GM11168 (cell line): Measurements from ENCODE around the gene CBFA2T3.

Experiments
- in situ Hi-C: fragments of 300-500 bp; cut with MboI; formaldehyde crosslinking; loops from one replicate; pipeline ENCODE4 v1.12.0; 2022; ENCODE audit warnings: low sequenced_read_pairs; ENCODE audit not compliant: unreplicated experiment

Gene CBFA2T3

DNA sequence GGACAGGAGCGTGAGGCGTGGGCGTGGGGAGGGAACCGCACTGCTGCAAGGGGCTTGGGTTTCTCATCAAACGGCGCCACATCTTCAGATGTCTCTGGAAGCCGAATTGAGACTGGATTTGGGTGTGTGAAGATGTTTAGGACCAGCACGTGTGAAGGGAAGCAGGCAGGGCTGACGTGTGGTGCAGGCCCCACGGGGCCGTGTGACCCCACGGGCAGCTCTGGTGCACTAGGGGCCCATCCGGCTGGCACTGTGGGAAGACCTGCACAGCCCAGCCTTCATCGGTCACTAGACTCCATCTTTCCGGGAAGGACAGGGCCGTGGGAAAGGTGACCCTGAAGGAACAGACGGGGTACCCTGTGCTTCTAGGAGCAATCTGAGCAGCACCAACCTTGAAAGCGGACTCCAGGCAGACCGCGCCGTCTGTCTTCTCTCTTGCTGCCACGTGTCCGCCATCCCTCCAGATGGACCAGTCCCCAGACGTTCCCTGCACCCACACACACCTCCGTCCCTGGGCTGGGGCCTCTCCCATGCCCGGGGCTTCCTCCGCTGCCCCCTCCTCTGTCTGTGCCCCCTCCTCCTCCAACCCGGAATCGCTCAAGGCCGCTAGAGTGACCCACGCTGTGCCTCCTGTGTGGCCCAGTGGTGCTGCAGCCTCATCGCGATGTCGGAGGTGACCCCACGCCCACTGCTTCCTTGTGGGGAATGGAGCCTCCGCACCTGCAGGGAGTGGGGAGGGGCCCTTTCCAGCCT, 23.4 kb upstream of the CBFA2T3 start:
- in situ Hi-C loops, result no loop called here

DNA sequence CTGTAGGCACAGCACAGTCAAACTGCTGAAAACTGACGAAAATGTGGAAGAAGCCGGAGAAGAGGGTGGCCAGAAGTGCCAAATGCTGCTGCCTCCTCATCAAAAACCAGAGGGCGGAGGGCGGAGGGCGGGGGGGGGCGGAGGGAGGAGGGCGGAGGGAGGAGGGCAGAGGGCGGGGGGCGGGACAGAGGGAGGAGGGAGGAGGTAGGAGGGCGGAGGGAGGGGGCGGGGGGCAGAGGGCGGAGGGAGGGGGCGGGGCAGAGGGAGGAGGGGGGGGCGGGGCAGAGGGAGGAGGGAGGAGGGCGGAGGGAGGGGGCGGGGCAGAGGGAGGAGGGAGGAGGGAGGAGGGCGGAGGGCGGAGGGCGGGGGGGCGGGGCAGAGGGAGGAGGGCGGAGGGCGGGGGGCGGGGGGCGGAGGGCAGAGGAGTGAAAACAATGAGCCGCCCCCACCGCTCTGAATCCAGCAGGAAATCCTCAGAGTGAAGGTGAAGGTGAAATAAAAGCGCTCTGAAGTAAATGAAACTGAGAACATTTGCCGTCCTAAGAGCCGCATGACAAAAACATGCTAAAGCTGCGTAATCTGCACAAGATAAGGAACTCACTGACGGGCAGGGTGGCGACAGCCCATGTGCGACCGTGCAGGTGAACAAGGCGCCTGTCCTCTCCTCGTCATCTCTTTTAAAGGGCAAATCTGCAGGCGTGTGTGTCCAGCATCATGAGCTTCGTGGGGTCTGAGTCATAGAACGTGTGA, 22.6 kb upstream of the CBFA2T3 start:
- in situ Hi-C loops, result no loop called here

DNA sequence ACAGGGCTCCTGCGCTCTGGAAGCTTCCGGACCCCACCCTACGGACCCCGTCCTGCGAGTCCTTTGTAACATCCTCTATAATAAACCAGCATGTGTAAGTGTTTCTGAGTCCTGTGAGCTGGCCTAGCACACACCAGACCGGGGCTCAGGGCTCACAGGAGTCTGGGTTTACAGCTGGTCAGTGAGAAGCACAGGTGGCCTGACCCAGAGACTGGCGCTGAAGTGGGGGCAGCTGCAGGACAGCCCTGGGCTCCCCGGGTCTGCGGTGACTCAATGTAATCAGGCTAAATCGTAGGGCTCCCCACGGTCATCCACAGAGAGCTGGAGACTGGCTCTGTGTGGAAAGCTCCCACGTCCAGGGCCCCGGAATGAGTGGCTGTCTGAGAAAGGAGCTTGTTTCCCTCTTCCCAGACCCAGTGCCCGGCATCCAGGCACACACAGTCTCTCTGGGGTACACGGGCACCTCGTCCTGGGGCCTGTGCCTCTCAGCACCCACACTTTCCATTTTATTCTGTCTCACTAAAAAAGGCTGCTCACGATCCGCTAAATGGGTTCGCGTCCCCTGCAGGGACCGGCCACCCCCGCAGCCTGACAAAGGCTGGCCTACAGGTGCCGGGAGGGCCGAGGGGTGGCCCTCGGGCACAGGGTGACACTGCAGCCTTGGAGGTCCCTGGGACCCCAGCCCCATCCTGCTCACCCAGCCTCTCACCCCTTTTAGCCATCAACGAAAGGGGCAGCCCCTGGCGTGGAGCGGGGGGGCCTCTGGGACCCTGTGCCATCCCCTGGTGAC, 18.9 kb upstream of the CBFA2T3 start:
- in situ Hi-C loops, result no loop called here

DNA sequence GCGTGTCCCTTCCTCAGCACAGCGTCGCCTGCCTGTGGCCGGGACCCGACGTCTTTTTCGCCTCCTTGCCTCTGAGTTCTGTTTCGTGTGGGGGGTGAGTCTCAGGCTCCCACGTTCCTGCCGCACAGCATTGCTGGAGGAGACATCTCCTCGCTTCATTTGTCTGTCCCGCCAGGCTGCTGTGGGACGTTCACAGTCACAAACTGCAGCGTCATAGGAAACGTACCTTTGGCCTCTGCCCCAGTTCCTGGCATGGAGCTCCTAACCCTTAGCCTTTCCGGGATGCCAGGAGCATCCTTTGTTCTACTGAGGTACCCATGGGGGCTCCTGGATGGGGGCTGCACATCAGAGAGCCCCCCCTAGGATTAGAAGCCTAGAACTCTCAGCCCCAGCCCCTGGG, 18.2 kb upstream of the CBFA2T3 start:
- in situ Hi-C loops, result no loop called here

DNA sequence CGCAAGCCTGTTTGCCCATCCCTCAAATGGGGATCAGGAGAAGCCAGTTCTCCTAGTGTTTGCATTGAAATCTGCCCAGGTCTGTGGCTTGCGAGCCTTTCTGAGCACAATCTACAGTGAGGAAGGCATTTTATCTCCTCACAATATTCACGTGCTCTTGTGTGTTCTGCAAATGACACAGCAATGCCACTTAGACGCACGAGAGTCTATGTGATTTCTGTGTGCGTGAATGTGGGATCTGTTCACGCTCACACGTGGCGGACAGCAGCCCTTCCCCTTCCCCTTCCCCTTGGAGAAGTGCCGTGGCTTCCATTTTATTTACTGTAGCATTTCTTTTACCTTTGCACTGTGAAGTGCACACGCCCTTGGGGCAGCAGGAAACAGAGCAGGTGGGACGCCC, 17.7 kb upstream of the CBFA2T3 start:
- in situ Hi-C loops, result no loop called here

DNA sequence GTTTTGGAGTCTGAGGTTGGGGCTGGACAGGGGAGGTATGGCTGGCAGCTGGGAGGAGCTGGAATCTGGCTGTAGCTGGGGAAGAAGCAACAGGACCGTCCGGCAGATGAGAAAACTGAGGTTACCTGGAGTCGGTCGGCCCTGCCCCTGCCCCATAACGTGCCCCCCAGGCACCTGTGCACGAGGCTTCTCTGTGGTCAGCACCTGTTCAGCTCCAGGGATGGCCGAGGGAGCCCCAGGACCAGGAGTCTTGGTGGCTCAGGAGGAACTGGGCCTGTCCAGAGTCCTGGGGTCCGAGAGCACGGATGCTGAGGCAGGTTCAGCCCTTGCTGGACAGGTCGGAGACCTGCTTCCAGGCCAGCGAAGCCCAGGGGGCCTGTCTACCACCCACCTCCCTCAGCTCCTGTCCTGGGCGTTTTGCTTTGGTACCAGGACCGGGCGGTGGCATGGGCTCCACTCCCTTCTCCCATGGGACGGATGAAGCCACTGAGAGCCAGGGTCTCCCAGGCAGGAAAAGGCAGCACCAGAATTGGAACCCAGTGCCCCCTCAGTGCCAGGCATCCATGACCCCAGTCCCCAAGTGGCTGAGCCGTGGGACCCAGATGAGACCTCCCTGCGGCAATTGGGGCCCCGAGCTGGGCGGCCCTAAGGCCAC, 17.1 kb upstream of the CBFA2T3 start:
- in situ Hi-C loops, result no loop called here

DNA sequence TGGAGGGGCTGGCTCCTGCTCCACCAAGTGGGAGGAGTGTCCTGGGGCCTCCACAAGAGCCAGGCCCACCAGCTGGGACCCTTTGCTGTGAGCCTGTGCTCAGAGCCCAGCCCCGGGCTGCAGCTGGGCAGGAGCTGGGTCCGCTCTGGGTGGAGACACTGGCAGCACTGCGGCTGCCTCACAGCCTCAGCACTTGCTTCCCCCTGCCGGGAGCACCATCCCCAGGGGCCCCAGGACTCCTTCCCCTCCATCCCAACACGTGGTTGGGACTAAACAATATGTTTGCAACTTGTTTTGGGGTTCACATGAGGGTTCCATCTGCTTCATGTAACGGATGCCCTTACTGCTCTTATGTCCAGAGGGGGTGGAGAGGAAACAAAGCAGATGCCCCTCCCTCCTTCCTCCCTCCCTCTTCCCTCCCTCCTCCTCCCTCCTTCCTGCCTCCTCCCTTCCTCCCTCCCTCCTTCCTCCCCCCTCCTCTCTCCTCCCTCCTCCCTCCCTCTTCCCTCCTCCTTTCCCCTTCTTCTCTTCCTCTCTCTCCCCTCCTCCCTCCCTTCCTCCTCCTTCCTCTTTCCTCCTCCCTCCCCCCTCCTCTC, 16.3 kb upstream of the CBFA2T3 start:
- in situ Hi-C loops, result no loop called here

DNA sequence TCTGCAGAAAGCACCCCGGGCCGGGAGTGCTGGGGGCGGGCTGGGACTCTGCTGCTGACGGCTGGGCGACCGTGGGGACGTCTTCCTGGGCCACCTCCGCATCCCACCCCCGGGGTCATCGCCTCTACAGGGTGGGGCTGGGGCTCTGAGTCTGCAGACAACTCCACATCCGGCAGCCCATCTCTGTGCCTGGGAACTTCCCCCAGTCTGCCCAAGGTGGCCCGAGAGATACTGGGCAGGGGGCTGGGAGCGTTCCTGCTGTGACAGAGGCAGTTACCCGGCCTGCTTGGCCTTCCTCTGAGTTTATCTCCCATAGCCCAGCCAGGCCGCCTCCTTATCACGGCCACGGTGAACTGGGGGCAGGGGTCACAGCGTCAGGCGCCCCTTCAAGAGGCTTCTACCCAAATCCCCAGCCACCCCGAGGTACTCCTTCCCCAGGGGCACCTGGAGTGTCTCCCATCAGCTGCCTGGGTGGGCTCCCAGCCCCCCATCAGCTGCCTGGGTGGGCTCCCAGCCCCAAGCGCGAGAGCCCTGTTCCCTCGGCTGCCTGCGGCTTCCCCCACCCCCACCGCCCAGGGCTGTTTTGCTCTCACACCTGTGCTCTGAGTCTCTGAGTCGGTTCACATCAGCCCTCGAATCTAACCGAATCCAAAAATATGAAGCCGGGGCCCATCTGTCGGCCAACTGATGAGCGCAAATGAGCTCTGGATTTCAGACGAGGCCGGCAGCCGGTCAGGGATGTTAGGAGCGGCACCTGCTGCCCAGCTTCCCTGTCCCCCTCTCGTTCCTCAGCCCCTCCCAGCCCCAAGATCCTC, 15.6 kb upstream of the CBFA2T3 start:
- in situ Hi-C loops, result no loop called here

DNA sequence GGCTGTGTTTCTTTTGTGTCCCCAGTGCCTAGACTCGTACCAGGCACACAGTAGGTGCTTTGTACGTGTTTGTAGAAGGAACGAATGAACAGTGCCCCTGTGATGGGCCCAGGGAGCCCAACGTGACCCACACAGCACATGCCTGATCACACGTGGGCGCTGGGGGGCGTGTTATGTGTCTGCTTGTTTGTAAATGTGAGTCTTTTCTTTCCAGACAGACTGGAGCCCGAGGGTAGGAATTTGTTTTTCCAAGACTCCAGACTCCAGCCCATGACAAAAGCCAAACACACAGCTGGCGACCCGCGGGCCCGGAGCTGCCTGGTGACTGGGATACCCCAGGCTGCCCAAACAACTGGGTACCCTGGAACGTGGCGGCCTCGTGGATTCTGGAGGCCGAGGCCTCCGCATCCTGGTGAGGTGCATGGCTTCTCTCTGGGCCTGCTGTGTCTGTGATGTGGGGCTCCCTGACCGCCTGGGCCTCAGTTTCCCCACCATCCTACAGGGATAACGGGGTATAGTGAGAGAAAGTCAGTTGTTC, 14.9 kb upstream of the CBFA2T3 start:
- in situ Hi-C loops, result no loop called here

DNA sequence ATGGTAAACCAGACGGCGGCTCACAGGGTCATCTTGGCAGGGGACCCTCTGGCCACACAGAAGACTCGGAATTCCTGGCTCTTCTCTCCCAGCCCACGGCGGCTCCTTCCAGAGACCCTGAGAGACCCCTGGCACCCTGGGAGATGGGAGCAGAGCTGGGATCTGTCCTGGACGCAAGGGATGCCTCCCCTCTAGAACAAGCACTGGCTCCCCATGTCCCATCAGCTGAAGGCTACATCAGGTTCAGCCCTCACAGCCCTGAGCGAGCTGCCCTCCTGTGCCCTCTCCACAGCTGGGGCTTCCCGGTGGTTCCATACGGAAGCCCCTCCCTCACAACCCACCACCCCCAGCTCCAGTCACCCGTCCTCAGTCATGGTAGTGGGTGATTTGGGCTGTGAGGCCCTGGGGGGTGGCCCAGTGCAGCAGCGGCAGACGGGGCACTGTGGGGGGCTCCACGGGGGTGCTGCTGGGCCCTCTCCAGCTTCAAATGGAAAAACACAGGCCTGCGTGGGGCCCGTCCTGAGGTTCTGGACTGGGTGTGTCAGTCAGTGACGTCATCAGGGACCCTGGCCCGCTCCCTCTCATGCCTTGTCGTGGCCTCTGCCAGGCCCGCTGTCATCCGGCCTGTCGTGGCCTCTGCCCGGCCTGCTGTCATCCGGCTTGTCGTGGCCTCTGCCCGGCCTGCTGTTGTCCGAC, 13.0 kb upstream of the CBFA2T3 start:
- in situ Hi-C loops, result no loop called here

DNA sequence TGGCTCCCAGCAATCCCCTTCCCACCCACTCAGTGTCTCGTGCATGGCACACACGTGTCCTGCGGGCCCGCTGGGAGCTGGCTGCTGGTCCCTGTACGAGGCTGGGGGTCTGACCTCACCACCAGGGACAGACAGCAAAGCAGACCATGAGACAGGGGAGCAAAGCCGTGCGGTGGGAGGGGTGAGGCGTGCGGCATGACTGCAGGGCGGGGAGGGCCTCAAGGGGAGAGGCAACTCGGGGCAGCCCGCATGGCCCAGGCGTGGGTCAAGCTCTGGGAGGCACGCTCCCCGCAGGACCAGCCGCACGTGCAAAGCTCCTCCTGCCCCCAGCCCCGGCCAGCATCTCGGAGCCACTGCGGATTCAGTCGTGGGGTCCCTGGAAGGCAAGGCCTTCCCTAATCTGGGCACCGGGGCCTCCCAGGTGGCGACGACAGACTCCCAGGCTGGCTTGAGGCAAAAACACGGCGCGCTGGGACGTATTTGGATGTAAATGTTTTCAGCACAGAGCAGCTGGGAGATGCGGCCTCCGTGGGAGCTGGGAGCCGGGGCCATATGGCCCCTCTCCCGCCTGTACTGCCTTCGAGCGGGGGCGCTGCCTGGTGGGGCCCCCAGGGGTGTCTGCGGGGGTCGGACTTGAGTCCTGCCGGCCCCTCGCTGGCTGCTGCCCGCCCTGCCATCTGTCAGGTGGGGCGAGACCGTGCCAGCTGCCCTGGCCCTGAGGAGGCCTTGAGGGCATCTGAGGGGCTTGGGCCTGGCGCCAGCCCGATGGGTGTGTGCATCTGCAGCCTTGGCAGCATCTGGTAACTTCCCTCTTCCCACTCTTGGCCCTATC, 12.2 kb upstream of the CBFA2T3 start:
- in situ Hi-C loops, result no loop called here

DNA sequence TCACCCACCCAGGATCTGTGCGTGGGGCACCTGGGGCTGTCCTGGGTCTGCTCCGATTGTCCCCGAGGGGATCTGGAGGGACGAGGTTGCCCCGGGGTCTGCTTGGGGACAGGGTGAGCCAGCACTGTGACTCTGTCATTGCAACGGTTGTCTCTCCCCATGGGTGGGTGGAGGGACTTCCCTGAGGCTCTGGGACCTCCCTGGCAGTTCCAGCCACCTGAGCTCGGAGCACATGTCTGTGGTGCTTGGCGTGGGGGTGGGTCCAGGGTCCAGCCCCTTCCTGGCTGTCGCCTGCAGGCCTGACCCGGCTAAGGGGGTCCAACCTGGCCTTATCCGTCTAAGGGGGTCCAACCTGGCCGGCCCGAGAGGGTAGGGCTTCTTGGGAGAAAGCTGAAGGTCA, 8.5 kb upstream of the CBFA2T3 start:
- in situ Hi-C loops, result no loop called here

DNA sequence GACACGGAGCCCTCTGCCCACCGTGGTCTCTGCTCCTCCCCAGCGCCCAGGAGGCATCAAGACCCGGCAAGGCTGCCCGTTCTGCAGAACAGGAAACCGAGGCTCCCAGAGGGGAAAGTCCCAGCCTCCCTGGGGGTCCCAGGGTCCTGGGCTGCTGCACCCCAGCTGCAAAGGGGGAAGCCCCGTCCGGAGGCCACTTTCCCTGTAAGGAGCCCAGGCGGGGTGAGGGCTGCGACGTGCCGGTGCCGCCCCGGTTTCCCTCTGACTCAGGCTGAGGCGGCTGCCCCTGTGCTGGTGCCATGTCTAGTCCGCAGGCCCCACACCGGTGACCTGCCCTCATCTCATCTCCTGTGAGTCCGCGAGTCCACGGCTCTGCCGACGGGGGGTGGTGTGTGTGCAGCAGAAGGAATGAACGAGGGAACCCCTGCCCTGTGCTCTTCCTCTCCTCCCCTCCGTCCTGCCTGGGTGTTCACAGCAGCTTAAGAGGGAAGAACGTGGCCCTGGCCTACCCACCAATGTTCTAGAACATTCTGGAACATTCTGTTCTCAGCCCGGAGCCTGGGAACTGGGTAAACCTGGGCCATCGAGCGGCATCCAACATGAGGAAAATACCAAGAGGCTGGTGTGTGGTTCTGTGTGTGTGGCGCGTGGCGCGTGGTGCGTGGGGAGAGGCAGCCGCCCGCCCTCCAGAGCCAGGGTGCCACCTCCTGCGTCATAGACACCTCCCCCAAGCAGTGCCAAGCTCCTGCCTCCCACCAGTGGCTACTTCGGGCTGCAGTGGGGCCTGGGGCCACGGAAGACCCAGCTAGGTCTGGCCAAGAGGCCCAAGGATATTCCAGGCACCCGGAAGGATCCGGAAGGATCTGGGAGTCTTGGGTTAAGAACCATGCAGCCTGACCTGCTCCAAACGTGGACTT, 7.0 kb upstream of the CBFA2T3 start:
- in situ Hi-C loops, result no loop called here

DNA sequence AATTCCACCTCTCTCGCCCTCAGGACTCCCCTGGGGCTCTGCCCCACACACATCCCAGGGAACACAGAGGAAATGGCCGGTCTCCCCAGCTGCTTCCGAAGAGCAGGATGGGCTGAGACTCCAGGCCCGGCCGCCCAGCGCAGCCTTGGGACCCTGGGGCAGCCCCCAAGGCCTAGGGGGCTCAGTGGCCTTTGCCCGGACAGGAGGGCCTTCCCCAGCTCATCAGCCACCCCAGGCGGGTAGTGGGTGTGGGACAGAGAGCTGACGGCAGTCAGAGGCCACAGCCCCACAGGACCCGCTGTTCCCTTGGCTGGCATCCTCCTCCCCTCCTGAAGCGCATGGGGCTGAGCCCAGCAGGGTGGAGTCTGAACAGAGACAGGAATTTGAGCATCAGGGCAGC, 6.2 kb upstream of the CBFA2T3 start:
- in situ Hi-C loops, result no loop called here

DNA sequence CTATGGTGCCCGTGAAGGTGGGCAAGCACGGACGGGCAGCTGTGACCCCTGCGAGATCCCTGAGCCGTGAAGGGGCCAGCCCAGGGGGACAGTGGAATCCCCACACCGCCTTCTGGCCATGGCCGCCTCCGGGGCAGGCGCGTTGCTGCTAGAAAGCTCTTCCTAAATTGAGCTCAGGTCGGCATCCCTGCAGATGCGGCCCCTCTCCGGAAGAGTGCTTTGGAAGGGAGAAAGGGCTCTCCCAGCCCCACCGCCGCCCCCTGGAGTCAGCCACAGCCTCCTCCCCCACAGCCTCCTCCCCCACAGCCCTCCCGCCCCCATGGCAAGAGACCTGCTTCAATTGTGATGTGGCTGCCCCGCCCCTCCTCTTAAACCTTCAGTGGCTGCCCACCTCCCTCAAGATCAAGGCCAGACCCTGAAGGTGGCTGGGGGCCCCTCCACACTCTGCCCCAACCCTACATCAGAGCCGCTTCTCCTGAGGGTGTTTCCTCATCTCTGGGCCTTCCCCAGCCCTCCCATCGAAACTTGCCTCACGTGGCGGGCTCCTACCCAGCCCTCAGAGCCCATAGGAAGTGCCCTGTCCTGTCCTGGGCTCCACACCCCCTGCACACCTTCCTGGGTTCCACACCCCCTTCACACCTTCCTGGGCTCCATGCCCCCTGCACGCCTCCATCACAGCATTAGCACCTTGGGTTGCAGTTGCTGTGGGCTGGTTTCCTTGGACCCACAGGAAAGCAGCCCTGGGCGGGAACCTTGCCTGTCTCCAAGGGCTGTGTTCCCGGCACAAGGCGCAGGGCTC, 5.5 kb upstream of the CBFA2T3 start:
- in situ Hi-C loops, result no loop called here
